ENCODE measurements around the gene CCNJL.

The CCNJL gene, protein sequence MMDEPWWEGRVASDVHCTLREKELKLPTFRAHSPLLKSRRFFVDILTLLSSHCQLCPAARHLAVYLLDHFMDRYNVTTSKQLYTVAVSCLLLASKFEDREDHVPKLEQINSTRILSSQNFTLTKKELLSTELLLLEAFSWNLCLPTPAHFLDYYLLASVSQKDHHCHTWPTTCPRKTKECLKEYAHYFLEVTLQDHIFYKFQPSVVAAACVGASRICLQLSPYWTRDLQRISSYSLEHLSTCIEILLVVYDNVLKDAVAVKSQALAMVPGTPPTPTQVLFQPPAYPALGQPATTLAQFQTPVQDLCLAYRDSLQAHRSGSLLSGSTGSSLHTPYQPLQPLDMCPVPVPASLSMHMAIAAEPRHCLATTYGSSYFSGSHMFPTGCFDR

DNA sequence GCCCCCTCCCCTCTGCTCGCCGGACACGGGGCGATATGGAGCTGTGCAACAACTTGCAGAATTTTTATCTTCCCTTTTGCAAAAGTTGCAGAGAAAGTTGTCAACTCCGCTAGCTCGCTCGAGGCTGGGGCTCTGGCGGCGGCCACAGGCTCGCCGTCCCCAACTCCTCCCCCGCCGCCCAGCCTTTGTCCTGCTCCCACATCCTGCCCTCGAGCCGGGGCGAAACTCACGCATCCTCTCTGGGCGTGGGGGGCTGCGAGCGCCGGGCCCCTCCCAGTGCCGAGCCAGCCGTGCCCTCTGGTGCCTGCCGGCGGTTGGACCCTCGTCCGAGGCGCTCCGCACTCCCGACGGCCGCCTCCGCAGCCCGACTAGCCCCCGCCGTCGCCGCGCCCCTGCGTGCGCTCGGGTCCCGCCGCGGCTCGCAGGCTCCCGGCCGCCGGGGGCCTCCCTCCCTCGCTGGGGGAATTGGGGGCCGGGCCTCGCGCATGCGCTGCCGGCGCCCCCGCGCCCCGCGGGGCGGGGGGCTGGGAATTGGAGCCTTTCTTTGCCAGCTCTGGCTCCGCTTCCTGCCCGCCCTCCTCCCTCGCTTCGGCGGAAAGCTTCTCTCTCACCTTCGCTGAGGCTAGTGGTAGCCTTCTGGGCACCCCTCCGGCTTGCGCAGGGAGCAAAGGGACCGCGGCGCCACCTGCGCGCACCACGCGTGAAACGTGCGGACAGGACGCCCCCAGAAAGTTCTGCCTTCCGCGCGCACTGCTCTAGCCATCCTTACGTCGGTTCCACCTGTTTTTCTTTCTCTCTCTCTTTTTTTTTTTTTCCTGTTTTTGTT lies at the start of gene CCNJL:
Gene CCNJL (minus strand): TSS at position 431 of the 826 bp plus-strand sequence. CDS start 641 bp downstream, outside the sequence.
- TF ChIP-seq GATA1 (IDR thresholded peaks at IDR 0.05; ENCODE audit: low read depth, low read length) (no peak), POLR2A (IDR thresholded peaks at IDR 0.05; ENCODE audit: low read length) (no peak)
- DNase-seq: peak; percentile 31 to 38

DNA sequence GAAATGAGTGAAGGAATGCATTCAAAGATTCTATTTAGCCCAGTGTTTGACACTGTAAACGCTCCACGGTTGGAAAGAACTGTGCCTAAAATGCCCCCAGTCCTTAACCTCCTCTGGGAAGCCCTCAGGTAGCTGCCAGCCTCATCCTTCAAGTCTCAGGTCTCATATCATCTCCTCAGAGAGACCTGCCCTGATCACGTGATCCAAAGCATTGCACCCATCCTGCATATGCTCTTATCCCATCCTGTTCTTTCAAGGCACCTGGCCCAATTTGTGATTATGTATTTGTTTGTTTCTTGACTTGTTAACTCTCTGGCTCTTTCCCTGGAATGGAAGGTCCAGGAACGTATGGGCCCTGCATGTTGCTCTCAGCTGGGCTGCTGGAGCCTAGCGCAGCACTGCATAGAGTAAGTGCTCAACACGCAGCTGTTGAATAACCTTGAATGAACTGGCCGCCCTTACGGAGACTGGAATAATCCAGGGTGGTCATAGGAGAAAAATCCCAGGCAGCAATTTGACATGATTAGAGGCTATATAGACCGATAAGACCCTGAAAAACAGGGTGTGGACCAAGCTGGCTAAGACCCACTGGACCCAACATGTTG lies 49.4 kb upstream of the CCNJL start:
- no peak for TF ChIP-seq GATA1 (IDR thresholded peaks at IDR 0.05; ENCODE audit: low read depth, low read length)
- no peak for TF ChIP-seq POLR2A (IDR thresholded peaks at IDR 0.05; ENCODE audit: low read length)

GRCh38 chr5:160360310-160360709 lies 47.9 kb upstream of the CCNJL start:
- DNase-seq: no peak
- no peak for TF ChIP-seq GATA1 (IDR thresholded peaks at IDR 0.05; ENCODE audit: low read depth, low read length)
- TF ChIP-seq POLR2A (IDR thresholded peaks at IDR 0.05; ENCODE audit: low read length): no peak

More for the DNA sequence above, 49.4 kb upstream of the CCNJL start:
- DNase-seq: no peak

GRCh38 chr5:160359816-160360215 lies 47.5 kb upstream of the CCNJL start:
- DNase-seq: no peak
- TF ChIP-seq GATA1 (IDR thresholded peaks at IDR 0.05; ENCODE audit: low read depth, low read length) (no peak), POLR2A (IDR thresholded peaks at IDR 0.05; ENCODE audit: low read length) (no peak)

DNA sequence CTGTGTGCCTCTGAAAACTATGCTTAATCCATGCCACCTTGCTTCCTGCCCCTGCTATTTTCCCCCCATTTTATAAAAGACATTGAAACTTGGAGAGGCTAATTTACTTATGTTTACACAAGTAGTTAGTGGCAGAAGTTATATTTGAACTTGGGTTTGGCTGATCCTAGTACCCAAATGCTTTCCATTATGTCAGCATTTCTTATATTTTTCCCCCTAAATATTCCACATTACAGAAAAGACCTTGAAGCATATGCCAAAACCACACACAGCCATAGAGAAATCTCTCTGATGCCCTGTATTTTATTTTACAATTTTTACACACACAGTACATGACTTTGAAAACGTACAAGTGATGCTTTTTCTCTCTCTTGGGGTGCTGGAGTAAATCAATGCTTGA lies 46.9 kb upstream of the CCNJL start:
- TF ChIP-seq POLR2A (IDR thresholded peaks at IDR 0.05; ENCODE audit: low read length) (no peak), GATA1 (IDR thresholded peaks at IDR 0.05; ENCODE audit: low read depth, low read length) (no peak)
- no peak for DNase-seq

- no peak for DNase-seq
- TF ChIP-seq GATA1 (IDR thresholded peaks at IDR 0.05; ENCODE audit: low read depth, low read length): no peak
- no peak for TF ChIP-seq POLR2A (IDR thresholded peaks at IDR 0.05; ENCODE audit: low read length)
Measured at GRCh38 chr5:160357861-160358411, 45.6 kb upstream of the CCNJL start.

GRCh38 chr5:160357394-160357793 lies 45.0 kb upstream of the CCNJL start:
- TF ChIP-seq POLR2A (IDR thresholded peaks at IDR 0.05; ENCODE audit: low read length) (no peak), GATA1 (IDR thresholded peaks at IDR 0.05; ENCODE audit: low read depth, low read length) (no peak)
- no peak for DNase-seq

DNA sequence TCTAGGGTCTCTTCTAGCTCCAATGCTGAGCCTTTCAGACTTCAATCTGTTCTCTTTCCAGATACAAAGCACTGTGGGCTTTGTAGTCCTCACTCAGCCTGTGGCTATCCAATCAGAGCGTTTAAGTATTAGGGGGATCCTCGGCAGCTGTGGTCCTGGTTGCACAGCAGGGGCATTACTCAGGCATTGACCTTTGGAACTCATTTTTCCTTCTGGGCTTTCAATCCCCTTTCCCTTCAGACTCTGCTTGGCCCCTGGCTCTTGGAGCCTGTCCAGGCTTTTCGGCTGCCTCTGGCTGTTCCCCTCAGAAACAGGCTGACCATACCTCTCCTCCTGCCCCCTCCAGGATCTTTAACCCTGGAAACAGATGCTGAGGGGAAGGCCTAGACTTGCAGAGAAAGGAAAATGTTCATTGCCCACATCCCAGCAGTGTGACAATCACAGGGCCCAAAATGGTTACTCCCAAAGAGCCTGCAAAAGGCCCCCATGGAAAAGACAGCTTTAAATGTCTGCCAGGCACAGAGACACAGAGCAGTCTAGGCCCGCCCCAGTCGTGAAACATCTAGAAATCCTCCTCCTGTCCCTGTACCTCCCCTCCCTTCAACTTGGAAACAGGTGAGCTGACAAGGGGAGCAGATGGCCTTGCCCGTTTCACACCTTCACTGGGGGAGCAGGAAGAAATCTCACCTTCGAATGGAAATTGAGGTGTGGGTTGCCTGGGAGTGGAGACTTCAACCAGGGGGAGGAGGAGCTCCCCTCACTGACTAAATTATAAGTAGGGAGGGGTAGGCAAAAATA lies 44.4 kb upstream of the CCNJL start:
- DNase-seq: no peak
- no peak for TF ChIP-seq GATA1 (IDR thresholded peaks at IDR 0.05; ENCODE audit: low read depth, low read length)
- TF ChIP-seq POLR2A (IDR thresholded peaks at IDR 0.05; ENCODE audit: low read length): no peak

DNA sequence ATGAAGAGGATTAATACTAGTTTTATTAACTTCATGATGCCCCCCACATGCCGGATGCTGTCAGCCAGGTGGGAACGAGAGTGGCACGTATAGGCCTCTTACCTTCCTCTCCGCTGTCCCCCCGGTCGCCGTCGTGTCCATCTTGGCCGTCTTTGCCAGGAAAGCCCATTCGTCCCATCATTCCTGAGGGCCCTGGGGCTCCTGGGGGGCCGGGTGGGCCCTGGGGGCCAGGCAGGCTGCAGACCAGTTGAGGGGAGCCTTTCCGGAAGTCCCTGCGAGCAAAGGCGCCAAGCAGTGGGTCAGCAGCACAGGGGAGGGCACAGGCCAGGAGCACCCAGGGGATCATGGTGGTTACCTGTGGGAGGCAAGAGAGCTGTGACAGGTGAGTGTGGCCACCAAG lies 42.3 kb upstream of the CCNJL start:
- DNase-seq: no peak
- no peak for TF ChIP-seq GATA1 (IDR thresholded peaks at IDR 0.05; ENCODE audit: low read depth, low read length)
- no peak for TF ChIP-seq POLR2A (IDR thresholded peaks at IDR 0.05; ENCODE audit: low read length)

GRCh38 chr5:160353379-160353778 lies 41.0 kb upstream of the CCNJL start:
- no peak for DNase-seq
- no peak for TF ChIP-seq POLR2A (IDR thresholded peaks at IDR 0.05; ENCODE audit: low read length)
- no peak for TF ChIP-seq GATA1 (IDR thresholded peaks at IDR 0.05; ENCODE audit: low read depth, low read length)

GRCh38 chr5:160352308-160352707 lies 39.9 kb upstream of the CCNJL start:
- TF ChIP-seq GATA1 (IDR thresholded peaks at IDR 0.05; ENCODE audit: low read depth, low read length) (no peak), POLR2A (IDR thresholded peaks at IDR 0.05; ENCODE audit: low read length) (no peak)
- no peak for DNase-seq

DNA sequence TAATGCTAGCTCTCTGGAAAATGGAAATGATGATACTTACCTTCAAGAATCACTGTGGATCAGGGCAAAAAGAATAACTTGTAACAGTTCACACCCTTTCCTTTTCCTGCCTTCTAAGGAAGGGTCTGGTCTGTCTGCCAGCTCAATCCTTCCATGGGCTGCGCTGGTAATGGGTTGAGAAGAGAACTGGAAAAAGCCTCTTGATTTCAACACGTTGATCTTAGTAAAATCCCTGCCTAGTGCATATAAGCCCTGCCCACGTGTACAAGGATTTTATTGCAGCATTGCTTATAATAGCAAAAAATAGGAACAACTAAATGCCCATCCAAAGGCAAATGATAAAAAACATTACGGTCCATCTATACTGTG lies 37.6 kb upstream of the CCNJL start:
- TF ChIP-seq POLR2A (IDR thresholded peaks at IDR 0.05; ENCODE audit: low read length): no peak
- no peak for TF ChIP-seq GATA1 (IDR thresholded peaks at IDR 0.05; ENCODE audit: low read depth, low read length)
- no peak for DNase-seq

DNA sequence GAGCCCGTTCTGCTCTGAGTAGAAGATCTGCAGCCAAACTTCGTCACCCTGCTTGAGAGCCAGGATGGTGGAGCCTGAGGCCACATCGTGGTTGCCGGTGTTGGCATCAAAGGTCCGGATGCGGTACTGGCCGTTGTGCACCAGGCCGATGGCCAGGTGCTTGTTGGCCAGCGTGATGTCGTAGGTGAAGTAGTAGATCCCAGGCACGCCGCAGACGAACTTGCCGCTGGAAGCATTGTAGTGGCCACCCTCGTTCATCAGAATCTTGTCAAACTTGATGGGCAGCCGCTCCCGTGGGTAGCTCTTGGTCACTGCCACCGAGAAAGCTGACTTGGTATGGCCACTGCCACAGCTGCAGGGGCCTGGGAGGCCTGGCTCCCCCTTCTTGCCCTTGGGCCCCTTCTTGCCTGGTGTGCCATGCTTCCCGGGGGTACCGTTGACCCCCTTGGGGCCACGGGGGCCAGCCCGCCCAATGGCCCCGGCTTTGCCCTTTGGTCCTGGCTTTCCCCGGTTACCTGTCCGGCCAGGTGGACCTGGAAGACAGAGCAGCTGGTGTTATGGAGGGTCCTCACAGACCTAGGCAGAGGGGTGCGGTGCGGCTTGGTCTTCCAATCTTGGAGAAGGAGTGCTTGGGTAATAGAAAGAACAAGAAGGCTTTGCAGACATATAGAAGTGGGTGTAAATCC lies 37.0 kb upstream of the CCNJL start:
- no peak for DNase-seq
- TF ChIP-seq POLR2A (IDR thresholded peaks at IDR 0.05; ENCODE audit: low read length) (no peak), GATA1 (IDR thresholded peaks at IDR 0.05; ENCODE audit: low read depth, low read length) (no peak)

Measured in erythroblast (primary cell).